Measurements from ENCODE around the gene CSNK2B. TPM values are rescaled to one million over a fixed set of nuclear protein-coding genes. Genes with fewer than 3 reads are reported as not detected.

CSNK2B gene
- polyA plus RNA-seq, 3 donors, result 147 to 227 (median 195) TPM

DNA sequence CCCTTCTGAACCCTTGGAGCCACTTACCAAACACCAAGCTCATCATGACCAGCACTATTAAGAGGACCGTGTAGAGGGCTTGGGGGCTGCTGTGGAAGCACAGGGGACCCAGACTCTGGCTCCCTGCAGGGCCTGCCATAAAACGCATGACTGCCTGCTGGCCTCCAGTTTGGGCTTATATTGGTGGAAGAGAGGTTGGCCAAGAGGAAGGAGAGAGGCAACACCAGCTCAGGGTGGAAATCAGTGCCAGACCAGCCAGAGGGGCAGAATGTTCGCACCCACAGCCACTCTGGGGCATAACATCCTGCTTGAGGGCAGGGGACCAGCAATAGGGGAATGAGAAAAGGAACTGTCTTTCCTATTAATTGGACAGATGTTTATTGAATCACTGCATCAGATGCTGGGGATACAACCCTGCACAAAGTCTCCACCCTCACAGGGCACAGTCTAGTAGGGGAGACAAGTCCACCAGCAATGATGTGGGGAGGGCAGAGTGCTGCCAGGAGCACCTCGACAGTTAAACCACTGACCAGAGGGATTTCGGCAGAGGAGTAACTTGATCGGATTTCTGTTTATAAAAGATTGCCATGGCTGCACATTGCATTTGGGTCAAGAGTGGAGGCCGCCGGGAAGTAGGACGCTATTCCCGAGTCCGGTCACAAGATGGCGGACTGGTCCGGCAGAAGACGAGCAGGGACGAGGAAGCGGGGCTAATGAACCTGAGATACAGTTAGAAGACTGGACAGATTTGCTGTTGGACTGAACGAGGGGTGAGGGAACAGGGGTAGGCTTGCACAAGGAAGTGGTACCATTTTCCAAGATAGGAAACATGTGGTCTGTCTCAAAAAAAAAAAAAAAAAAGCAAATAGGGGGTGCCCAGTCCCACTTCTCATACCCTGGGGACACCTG, 14.6 kb downstream of the CSNK2B start, which contains the start of gene LY6G5C:
LY6G5C (minus strand) TSS at position 842 of the 909 bp plus-strand sequence; CDS start at position 148, 694 bp downstream.
- Mint-ChIP-seq H3K4me1 (peaks cover 37% of the 10 kb centered on the region), H3K36me3 (peaks cover 12 to 22% of the 10 kb centered on the region in 2 donors), H3K27me3 (ENCODE audit: low read depth in 3 of 3) (peaks cover 8 to 10% (median 10%) of the 10 kb centered on the region in 3 donors), H3K27ac (peak within 1 kb of the TSS; percentile 14 to 79 (median 72)), H3K9me3 (peaks cover 0 to 4% (median 0%) of the 10 kb centered on the region in 7 donors), H3K4me3 (peak within 1 kb of the TSS; percentile 84 to 91)
- H3K36me3 ChIP-seq (replicated peaks in 1 of 2; ENCODE audit: control insufficient read depth in 1 of 2, insufficient read depth in 2 of 2, low read length in 2 of 2), result peaks cover 3 to 15% of the 10 kb centered on the region in 2 donors
- peak within 1 kb of the TSS; percentile 95 for H2AFZ ChIP-seq (ENCODE audit: insufficient read depth, low read depth, low read length, poor library complexity, severe bottlenecking)
- H3K27me3 ChIP-seq (ENCODE audit: control insufficient read depth in 2 of 2, insufficient read depth in 2 of 2, low read length in 2 of 2), result peaks cover 0 to 4% of the 10 kb centered on the region in 2 donors
- H3K79me2 ChIP-seq (ENCODE audit: insufficient read depth, low read length), result no peaks in the 10 kb centered on the region
- intact Hi-C loops (cut with micrococcal nuclease), result loop anchor here (2.0 to 5.0 kb wide), 3 partner anchors 46 to 187 kb away; no protein-coding TSS in a partner anchor
- no peaks in the 10 kb centered on the region for H3K9me3 ChIP-seq (replicated peaks in 1 of 2; ENCODE audit: control insufficient read depth in 1 of 2, insufficient read depth in 1 of 2, low read length in 2 of 2)
- 7% methylated on average over 14 of the region's 17 CpGs for WGBS (ENCODE audit: insufficient coverage)
- peak; percentile 74 to 79 (median 76) for DNase-seq
- peak within 1 kb of the TSS; percentile 41 to 76 (median 65) for H3K4me3 ChIP-seq (replicated peaks in 1 of 3; ENCODE audit: low read depth in 2 of 3, low read length in 3 of 3)
- peak within 1 kb of the TSS in 1 of 2 donors; percentile 17 for H3K27ac ChIP-seq (ENCODE audit: low read depth in 1 of 2, low read length in 2 of 2)
- peaks cover 26 to 28% of the 10 kb centered on the region in 2 donors for H3K4me1 ChIP-seq (ENCODE audit: control insufficient read depth in 1 of 2, insufficient read depth in 2 of 2, low read length in 2 of 2)
- TF ChIP-seq, protein P1, sequence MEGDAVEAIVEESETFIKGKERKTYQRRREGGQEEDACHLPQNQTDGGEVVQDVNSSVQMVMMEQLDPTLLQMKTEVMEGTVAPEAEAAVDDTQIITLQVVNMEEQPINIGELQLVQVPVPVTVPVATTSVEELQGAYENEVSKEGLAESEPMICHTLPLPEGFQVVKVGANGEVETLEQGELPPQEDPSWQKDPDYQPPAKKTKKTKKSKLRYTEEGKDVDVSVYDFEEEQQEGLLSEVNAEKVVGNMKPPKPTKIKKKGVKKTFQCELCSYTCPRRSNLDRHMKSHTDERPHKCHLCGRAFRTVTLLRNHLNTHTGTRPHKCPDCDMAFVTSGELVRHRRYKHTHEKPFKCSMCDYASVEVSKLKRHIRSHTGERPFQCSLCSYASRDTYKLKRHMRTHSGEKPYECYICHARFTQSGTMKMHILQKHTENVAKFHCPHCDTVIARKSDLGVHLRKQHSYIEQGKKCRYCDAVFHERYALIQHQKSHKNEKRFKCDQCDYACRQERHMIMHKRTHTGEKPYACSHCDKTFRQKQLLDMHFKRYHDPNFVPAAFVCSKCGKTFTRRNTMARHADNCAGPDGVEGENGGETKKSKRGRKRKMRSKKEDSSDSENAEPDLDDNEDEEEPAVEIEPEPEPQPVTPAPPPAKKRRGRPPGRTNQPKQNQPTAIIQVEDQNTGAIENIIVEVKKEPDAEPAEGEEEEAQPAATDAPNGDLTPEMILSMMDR (IDR thresholded peaks at IDR 0.05), result peak; percentile 72
- peak within 1 kb of the TSS; percentile 57 for H3K9ac ChIP-seq (ENCODE audit: insufficient read depth, low read length, poor library complexity, severe bottlenecking)
- H3K4me2 ChIP-seq (replicated peaks; ENCODE audit: extremely low read depth, low read length, poor library complexity, severe bottlenecking), result peak within 1 kb of the TSS; percentile 93
- H4K20me1 ChIP-seq (ENCODE audit: insufficient read depth, low read length), result no peaks in the 10 kb centered on the region

DNA sequence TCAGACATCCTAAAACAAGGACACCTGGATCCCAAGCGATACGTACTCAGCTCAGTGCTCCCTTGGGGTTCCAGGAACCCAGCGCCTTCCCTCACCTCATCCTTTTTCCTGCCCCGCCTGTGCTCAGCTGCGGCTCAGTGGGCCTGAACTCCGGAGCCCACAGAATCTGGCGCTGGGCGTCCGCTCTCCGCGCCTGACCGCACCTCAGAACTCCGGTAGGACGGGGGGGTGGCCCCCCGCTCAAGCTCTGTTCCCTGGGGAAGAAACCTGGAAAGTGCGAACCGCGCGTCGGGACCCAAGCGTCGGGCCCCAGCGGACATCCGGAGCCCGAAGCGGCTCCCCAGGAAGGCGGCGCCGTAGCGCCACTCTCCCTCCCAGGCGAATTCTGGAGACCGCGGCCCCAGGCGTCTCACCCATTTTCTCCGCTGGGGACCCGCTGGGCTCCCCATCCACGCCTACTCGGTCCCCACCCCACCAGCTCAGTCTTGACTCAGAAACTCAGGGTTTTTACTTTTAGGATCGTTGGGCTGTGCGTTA, 15.3 kb downstream of the CSNK2B start:
- Histone ChIP-seq H3K4me3 (replicated peaks in 1 of 3; ENCODE audit: low read depth in 2 of 3, low read length in 3 of 3) (peak overlapping the region; percentile 41 to 76 (median 65)), H2AFZ (ENCODE audit: insufficient read depth, low read depth, low read length, poor library complexity, severe bottlenecking) (peak overlapping the region; percentile 95), H3K36me3 (replicated peaks in 1 of 2; ENCODE audit: control insufficient read depth in 1 of 2, insufficient read depth in 2 of 2, low read length in 2 of 2) (peaks cover 5 to 22% of the 10 kb centered on the region in 2 donors), H3K9me3 (replicated peaks in 1 of 2; ENCODE audit: control insufficient read depth in 1 of 2, insufficient read depth in 1 of 2, low read length in 2 of 2) (no peaks in the 10 kb centered on the region), H4K20me1 (ENCODE audit: insufficient read depth, low read length) (no peaks in the 10 kb centered on the region), H3K27ac (ENCODE audit: low read depth in 1 of 2, low read length in 2 of 2) (peak overlapping the region in 1 of 2 donors; percentile 17), H3K27me3 (ENCODE audit: control insufficient read depth in 2 of 2, insufficient read depth in 2 of 2, low read length in 2 of 2) (peaks cover 0 to 4% of the 10 kb centered on the region in 2 donors), H3K4me2 (replicated peaks; ENCODE audit: extremely low read depth, low read length, poor library complexity, severe bottlenecking) (peak overlapping the region; percentile 93), H3K9ac (ENCODE audit: insufficient read depth, low read length, poor library complexity, severe bottlenecking) (peak overlapping the region; percentile 57), H3K4me1 (ENCODE audit: control insufficient read depth in 1 of 2, insufficient read depth in 2 of 2, low read length in 2 of 2) (peaks cover 26 to 28% of the 10 kb centered on the region in 2 donors), H3K79me2 (ENCODE audit: insufficient read depth, low read length) (no peaks in the 10 kb centered on the region)
- peak in 2 of 3 donors; percentile 39 to 48 for DNase-seq
- Mint-ChIP-seq H3K27ac (peak overlapping the region; percentile 14 to 77 (median 42)), H3K4me1 (peaks cover 35% of the 10 kb centered on the region), H3K27me3 (ENCODE audit: low read depth in 3 of 3) (peaks cover 8 to 10% (median 10%) of the 10 kb centered on the region in 3 donors), H3K36me3 (peaks cover 18 to 27% of the 10 kb centered on the region in 2 donors), H3K9me3 (peaks cover 0 to 4% (median 0%) of the 10 kb centered on the region in 7 donors), H3K4me3 (peak overlapping the region; percentile 84 to 91)
- 0% methylated on average over 32 of the region's 40 CpGs for WGBS (ENCODE audit: insufficient coverage)
- TF ChIP-seq, protein P1 (IDR thresholded peaks at IDR 0.05), result no peak
- intact Hi-C loops (cut with micrococcal nuclease), result loop anchor here (2.0 to 5.0 kb wide), 3 partner anchors 46 to 186 kb away; no protein-coding TSS in a partner anchor
